ENCODE data around the gene CASZ1. TPM values are rescaled to one million over a fixed set of nuclear protein-coding genes. Genes with fewer than 3 reads are reported as not detected.

Gene CASZ1
- total and polyA plus RNA-seq, 2 experiments from 2014 or later: 3.6 to 6.9 TPM

DNA sequence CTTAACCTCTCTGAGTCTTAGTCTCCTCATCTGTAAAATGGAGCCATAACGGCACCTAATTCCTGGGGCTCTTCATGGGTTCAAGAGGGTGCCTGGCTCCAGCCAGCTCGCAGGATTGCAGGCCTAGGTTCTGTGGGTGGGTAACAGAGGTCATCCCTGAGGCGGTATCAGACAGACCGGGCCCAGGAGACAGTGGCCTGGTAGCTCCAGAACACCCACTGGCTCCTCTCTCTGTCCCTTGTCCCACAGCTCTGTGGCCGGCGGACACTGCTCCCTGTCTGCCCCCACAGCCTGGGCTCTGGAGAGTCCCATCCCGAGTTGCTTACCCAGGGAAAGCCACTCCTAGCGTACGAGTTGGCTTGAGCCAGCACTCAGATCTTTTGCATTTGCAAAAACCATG, 171.4 kb downstream of the CASZ1 start:
- Histone ChIP-seq H3K79me2 (no peaks in the 10 kb centered on the region), H3K4me3 (no peak overlapping the region), H3K4me1 (ENCODE audit: insufficient read depth) (peaks cover 8% of the 10 kb centered on the region), H3K4me2 (no peak overlapping the region), H3K27me3 (no peaks in the 10 kb centered on the region), H2AFZ (no peak overlapping the region), H3K36me3 (replicated peaks; ENCODE audit: insufficient read depth, low read depth) (no peaks in the 10 kb centered on the region), H3K9me3 (ENCODE audit: low read depth) (no peaks in the 10 kb centered on the region), H3K27ac (no peak overlapping the region), H4K20me1 (ENCODE audit: insufficient read depth, poor library complexity, severe bottlenecking) (no peaks in the 10 kb centered on the region), H3K9me2 (replicated peaks; ENCODE audit: insufficient read depth) (no peaks in the 10 kb centered on the region)
- 87% methylated on average over 9 of the region's 9 CpGs for WGBS (ENCODE audit: low lambda C conversion rate, missing lambda C conversion rate)
- no peak for TF ChIP-seq EZH2 (IDR thresholded peaks at IDR 0.05; ENCODE audit: borderline replicate concordance)
- TF ChIP-seq EZH2phosphoT487 (IDR thresholded peaks at IDR 0.05; ENCODE audit: low read depth, severe bottlenecking, unreplicated experiment): no peak
- TF ChIP-seq, protein P1, sequence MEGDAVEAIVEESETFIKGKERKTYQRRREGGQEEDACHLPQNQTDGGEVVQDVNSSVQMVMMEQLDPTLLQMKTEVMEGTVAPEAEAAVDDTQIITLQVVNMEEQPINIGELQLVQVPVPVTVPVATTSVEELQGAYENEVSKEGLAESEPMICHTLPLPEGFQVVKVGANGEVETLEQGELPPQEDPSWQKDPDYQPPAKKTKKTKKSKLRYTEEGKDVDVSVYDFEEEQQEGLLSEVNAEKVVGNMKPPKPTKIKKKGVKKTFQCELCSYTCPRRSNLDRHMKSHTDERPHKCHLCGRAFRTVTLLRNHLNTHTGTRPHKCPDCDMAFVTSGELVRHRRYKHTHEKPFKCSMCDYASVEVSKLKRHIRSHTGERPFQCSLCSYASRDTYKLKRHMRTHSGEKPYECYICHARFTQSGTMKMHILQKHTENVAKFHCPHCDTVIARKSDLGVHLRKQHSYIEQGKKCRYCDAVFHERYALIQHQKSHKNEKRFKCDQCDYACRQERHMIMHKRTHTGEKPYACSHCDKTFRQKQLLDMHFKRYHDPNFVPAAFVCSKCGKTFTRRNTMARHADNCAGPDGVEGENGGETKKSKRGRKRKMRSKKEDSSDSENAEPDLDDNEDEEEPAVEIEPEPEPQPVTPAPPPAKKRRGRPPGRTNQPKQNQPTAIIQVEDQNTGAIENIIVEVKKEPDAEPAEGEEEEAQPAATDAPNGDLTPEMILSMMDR (IDR thresholded peaks at IDR 0.05; ENCODE audit: poor library complexity): no peak
- no peak for DNase-seq (ENCODE audit: low spot score)

DNA sequence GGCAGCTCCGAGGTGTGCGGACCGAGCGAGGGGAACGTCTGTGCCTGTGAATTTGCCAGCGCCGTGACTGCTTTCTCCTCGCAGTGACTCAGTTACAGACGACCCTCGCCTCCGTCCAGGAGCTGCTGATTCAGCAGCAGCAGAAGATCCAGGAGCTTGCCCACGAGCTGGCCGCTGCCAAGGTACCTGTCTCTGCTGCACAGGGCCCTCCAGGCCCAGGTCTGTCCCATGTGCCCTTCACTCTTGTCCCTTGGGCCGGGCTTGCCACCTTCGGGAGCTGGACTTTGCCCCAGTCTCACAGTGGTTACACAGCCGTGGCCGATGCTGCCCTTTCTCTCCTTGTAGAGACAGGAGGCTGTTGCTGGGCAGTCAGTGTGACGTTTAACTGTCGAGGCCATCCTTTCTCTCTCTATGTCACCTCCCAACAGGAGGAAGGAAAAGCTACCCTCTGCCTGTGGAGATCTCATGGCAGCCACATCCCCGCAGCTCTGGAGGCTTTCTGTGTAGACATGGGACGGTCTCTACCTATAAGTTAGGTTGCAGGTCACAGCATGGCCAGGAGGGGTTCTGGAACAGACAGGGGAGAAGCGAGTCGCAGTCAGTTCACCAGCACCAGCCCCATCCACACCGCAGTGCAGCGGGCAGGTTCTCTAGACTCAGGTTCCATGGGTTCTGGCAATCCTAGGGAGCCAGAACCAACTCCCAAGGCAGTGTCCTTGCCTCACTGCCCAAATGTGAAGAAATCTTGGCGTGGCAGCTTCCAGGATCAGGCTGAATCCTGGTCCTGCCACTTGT, 172.0 kb downstream of the CASZ1 start:
- no peak overlapping the region for H3K4me3 ChIP-seq
- DNase-seq (ENCODE audit: low spot score): no peak
- H4K20me1 ChIP-seq (ENCODE audit: insufficient read depth, poor library complexity, severe bottlenecking): no peaks in the 10 kb centered on the region
- no peak overlapping the region for H3K4me2 ChIP-seq
- WGBS (ENCODE audit: low lambda C conversion rate, missing lambda C conversion rate): 94% methylated on average over 26 of the region's 26 CpGs
- H2AFZ ChIP-seq: no peak overlapping the region
- H3K79me2 ChIP-seq: no peaks in the 10 kb centered on the region
- H3K27ac ChIP-seq: no peak overlapping the region
- TF ChIP-seq EZH2 (IDR thresholded peaks at IDR 0.05; ENCODE audit: borderline replicate concordance) (no peak), EZH2phosphoT487 (IDR thresholded peaks at IDR 0.05; ENCODE audit: low read depth, severe bottlenecking, unreplicated experiment) (no peak)
- TF ChIP-seq, protein P1 (IDR thresholded peaks at IDR 0.05; ENCODE audit: poor library complexity): no peak
- no peaks in the 10 kb centered on the region for H3K27me3 ChIP-seq
- no peaks in the 10 kb centered on the region for H3K36me3 ChIP-seq (replicated peaks; ENCODE audit: insufficient read depth, low read depth)
- H3K9me2 ChIP-seq (replicated peaks; ENCODE audit: insufficient read depth): no peaks in the 10 kb centered on the region
- peaks cover 8% of the 10 kb centered on the region for H3K4me1 ChIP-seq (ENCODE audit: insufficient read depth)
- H3K9me3 ChIP-seq (ENCODE audit: low read depth): no peaks in the 10 kb centered on the region

DNA sequence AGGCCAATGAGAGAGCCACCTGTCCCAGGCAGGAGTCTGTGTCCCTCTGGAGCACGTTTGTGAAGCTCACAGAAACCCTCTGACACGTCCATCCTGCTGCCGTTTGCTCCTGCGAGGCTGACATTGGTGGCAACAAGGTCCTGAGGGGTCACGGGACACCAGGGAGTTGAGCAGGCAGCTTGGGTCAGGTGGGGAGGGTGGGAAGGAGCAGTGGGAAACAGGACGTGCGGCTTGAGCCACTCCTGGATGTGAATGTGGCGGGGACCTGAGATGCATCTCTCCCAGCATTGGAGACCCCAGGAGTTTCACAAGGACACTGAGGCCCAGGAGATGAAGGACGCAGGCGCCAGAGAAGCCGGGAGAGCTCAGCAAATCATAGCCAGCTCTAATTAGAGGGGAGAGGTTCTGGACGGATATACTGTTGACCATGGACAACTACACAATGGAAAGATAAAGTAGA, 172.7 kb downstream of the CASZ1 start:
- TF ChIP-seq, protein P1 (IDR thresholded peaks at IDR 0.05; ENCODE audit: poor library complexity): no peak
- TF ChIP-seq EZH2 (IDR thresholded peaks at IDR 0.05; ENCODE audit: borderline replicate concordance) (no peak), EZH2phosphoT487 (IDR thresholded peaks at IDR 0.05; ENCODE audit: low read depth, severe bottlenecking, unreplicated experiment) (no peak)
- Histone ChIP-seq H3K36me3 (replicated peaks; ENCODE audit: insufficient read depth, low read depth) (no peaks in the 10 kb centered on the region), H3K4me3 (no peak overlapping the region), H3K27ac (no peak overlapping the region), H3K27me3 (no peaks in the 10 kb centered on the region), H3K9me3 (ENCODE audit: low read depth) (no peaks in the 10 kb centered on the region), H3K9me2 (replicated peaks; ENCODE audit: insufficient read depth) (no peaks in the 10 kb centered on the region), H3K4me1 (ENCODE audit: insufficient read depth) (peaks cover 8% of the 10 kb centered on the region), H2AFZ (no peak overlapping the region), H3K79me2 (no peaks in the 10 kb centered on the region), H3K4me2 (no peak overlapping the region), H4K20me1 (ENCODE audit: insufficient read depth, poor library complexity, severe bottlenecking) (no peaks in the 10 kb centered on the region)
- no peak for DNase-seq (ENCODE audit: low spot score)
- 95% methylated on average over 11 of the region's 12 CpGs for WGBS (ENCODE audit: low lambda C conversion rate, missing lambda C conversion rate)

Measured in hepatocyte (in vitro differentiated cells).